ENCODE data around the gene SERPINA4.

SERPINA4 gene

GRCh38 chr14:94542811-94543440 is 18.3 kb upstream of the SERPINA4 start:
- DNase-seq (ENCODE audit: low read depth in 2 of 2, low spot score in 1 of 2): no peak

DNA sequence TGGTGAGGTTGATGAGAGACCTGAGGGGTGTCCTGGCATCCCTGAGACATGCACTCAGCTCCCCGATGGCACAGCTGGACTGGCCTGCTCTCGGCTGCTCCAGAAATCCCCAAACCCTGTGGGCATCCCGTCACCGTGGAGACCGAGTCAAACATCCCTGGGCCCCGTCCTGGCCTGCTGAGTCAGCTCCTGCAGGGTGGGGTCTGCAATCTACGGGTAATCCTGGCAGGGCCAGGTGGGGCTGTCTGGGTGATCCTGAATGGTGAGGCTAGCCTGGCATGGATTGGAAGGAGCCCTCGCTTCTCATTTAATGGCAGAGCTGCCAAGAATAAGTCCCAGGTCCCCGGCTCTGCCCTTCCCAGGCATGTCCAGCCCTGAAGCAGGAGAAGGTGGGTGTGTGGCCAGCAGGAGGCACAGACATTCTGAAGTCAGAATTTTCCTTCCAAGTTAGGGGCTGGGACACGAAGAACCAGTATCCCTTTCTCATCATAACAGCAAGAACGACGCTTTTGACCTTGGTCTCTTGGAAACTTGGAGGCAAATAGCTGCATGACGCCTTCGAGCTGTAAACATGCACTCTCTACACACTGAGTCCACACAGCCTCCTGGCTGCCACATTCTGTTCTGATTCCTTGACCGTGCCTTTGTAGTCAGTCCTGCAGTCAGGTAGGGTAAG is 17.7 kb upstream of the SERPINA4 start:
- DNase-seq (ENCODE audit: low read depth in 2 of 2, low spot score in 1 of 2): no peak

GRCh38 chr14:94544726-94545125 is 16.5 kb upstream of the SERPINA4 start:
- no peak for DNase-seq (ENCODE audit: low read depth in 2 of 2, low spot score in 1 of 2)

GRCh38 chr14:94545131-94545841 is 16.0 kb upstream of the SERPINA4 start:
- DNase-seq (ENCODE audit: low read depth in 2 of 2, low spot score in 1 of 2): no peak

- no peak for DNase-seq (ENCODE audit: low read depth in 2 of 2, low spot score in 1 of 2)
These were observed 14.0 kb upstream of the SERPINA4 start for GRCh38 chr14:94547151-94547680.

- no peak for DNase-seq (ENCODE audit: low read depth in 2 of 2, low spot score in 1 of 2)
These were observed 13.5 kb upstream of the SERPINA4 start for GRCh38 chr14:94547726-94548125.

- no peak for DNase-seq (ENCODE audit: low read depth in 2 of 2, low spot score in 1 of 2)
These were observed 12.9 kb upstream of the SERPINA4 start for GRCh38 chr14:94548131-94548998.

- peak in 1 of 2 donors; percentile 32 for DNase-seq (ENCODE audit: low read depth in 2 of 2, low spot score in 1 of 2)
These were observed 11.9 kb upstream of the SERPINA4 start for GRCh38 chr14:94548999-94549985.

DNA sequence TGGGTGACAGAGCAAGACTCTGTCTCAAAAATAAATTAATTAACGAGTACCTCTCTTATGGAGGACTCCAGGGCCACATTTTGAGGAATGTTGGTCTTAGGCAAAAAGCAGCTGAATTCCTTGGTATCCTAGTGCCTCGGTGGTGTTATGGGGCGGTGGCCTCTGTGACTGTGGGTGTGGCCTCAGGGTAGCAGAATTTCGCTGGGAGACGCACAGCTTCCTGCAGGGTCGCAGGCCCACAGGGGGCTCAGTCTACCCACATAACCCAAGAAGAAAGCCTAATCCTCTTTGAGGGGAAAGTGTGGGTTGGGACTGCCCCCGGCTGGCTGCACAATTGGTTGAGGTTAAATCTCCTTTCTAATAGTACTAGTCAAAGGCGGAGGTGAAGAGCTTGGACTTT is 11.2 kb upstream of the SERPINA4 start:
- no peak for DNase-seq (ENCODE audit: low read depth in 2 of 2, low spot score in 1 of 2)

- no peak for DNase-seq (ENCODE audit: low read depth in 2 of 2, low spot score in 1 of 2)
These were observed 5.3 kb upstream of the SERPINA4 start for GRCh38 chr14:94555991-94556390.

DNA sequence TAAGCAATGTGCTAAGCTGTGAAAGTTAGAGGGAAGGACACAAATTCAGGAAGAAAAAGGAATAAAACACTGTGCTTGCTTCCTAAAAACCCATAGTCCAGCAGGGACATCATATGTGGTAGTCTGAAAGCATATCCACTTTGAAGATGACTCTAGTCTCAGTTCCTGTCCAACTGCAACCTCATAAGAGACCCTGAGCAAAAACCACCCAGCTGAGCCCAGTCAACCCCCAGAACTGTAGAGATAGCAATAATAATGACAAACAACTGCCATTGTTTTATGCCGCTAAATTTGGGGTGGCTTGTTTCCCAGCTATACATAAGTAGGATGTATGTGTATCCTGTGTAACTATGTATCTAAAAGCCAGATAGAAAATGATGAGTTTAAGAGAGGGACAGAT is 3.9 kb upstream of the SERPINA4 start:
- no peak for DNase-seq (ENCODE audit: low read depth in 2 of 2, low spot score in 1 of 2)

- DNase-seq (ENCODE audit: low read depth in 2 of 2, low spot score in 1 of 2): no peak
These were observed 2.4 kb upstream of the SERPINA4 start for GRCh38 chr14:94558842-94559241.

- no peak for DNase-seq (ENCODE audit: low read depth in 2 of 2, low spot score in 1 of 2)
These were observed 1.5 kb upstream of the SERPINA4 start for GRCh38 chr14:94559638-94560290.

DNA sequence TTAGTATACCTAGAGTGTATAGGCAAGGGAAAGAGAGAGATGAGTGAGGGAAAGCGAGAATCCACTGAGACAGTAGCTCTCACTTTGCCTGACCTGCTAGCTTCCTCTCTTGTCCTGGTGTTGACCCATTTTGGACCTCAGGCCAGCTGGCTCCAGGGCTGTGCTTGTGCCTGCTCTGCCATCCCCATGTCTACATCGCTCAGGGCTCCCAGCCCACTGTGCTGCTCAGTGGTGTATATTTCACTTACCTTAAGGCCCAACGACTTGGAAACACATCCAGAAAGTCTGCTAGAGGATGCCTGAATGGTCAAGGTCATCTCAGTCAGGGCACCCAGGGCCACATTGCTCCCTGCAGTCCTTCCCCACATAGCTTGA is 964 bp upstream of the SERPINA4 start:
- no peak for DNase-seq (ENCODE audit: low read depth in 2 of 2, low spot score in 1 of 2)

GRCh38 chr14:94561656-94562010 is 391 bp downstream of the SERPINA4 start:
- no peak for DNase-seq (ENCODE audit: low read depth in 2 of 2, low spot score in 1 of 2)

DNA sequence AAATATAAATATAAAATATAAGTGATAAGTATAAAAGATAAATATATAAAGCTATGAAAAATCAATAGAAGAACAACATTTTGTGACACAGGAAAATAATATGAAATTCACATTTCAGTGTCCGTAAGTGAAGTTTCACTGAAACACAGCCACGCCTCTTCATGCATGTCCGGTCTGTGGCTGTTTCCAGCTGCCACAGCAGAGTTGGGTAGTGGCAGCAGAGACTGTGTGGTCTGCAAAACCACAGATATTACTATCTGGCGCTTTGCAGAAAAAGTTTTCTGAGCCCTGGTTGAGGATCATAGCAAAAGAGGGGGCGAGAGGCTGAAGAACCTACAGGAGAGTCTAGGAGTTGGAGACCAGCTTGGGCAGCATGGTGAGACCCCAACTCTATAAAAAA is 780 bp downstream of the SERPINA4 start:
- no peak for DNase-seq (ENCODE audit: low read depth in 2 of 2, low spot score in 1 of 2)

GRCh38 chr14:94562941-94563883 is 2.0 kb downstream of the SERPINA4 start:
- no peak for DNase-seq (ENCODE audit: low read depth in 2 of 2, low spot score in 1 of 2)

DNA sequence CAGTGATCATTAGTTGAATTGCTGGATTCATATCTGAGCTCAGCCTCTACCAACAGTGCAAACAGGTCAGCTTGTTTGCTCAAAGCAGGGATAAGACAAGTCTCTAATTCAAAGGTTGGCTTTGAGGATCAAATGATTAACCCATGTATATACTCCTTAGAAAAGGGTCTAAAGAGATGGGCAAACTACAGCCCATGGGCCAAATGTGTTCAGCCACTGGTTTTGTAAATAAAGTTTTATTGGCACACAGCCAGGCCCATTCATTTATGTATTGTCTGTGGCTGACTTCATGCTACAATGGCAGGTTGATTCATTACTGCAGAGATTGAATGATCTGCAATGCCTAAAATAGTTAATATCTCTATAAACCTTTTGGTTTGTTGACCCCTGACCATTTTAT is 3.1 kb downstream of the SERPINA4 start:
- DNase-seq (ENCODE audit: low read depth in 2 of 2, low spot score in 1 of 2): no peak

DNA sequence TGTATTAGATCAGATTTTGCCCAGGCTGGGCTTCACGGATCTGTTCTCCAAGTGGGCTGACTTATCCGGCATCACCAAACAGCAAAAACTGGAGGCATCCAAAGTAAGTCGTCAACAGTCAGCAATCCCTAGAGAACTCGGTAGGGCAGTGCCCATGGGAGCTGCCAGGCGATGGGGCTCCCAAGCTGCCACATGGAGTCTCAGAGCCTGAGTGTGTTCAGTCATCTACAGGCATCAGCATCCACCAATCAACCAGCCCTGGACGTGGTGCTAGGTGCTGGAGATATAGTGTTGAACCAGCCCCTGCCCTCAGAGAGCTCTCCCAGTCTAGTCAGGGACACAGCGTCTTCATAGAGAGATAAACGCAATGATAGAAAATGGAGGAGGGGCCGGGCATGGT is 6.9 kb downstream of the SERPINA4 start:
- no peak for DNase-seq (ENCODE audit: low read depth in 2 of 2, low spot score in 1 of 2)

Measured in stimulated activated CD8-positive, alpha-beta memory T cell treated with anti-CD3 and anti-CD28 coated beads, Interleukin-4, amount 100 ng/mL, for 1 hour (primary cell).